Hindlimb muscle (tissue), 1 donor: Measurements from ENCODE around the gene PIGC. TPM values are rescaled to one million over a fixed set of nuclear protein-coding genes. Genes with fewer than 3 reads are reported as not detected.

Experiments
- DNase-seq: peaks from one replicate; pipeline ENCODE4 v3.0.0-alpha.2; 2013
- polyA plus RNA-seq: library from polyadenylated mRNA; unstranded; fragments of 120-200 nt; gene quantifications from one replicate; pipeline ENCODE4 v1.2.1, GENCODE V29; 2013; ENCODE audit not compliant: insufficient read length

The PIGC gene
- 23.2 TPM for polyA plus RNA-seq

DNA sequence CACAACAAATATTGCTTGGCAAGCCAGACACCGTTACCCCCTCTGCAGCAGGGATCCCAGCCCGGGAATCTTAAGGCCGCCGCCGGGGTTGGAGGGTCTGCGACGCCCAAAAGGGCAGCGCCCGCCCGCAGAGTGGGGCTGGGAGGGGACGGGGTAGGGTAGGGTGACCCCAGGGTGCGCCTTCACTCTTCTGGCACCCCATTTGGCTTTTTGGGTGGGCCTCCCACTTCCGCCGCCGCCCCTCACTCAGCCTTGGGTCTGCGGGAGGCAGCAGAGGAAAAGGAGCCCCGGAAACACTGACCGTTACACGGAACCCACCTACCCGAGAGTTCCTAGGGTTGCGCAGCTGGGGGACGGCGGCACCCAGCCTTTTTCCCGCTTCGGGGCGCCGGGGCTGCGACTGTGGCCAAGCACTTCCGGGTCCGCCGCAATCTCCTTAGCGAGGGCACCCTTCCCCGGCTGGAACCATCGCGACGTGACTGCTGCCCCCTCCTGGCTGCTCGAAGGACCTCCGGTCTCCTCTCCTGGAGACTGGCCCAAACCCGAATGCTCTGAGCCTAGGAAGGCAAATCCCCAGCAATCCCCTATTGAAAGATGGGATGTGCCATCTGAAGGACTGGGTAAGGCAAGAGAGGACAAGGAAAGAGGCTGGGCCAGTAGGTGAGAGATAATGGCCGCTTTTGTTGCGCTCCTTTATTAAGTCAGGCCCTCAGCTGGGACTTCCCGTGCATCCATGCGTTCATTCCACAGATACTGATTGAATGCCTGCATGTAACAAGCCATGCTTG lies at the start of gene PIGC:
TSS of gene PIGC (minus strand) at position 404 of the 788 bp plus-strand sequence. CDS start 1,447 bp downstream, outside the sequence.
- DNase-seq = peak; percentile 90

DNA sequence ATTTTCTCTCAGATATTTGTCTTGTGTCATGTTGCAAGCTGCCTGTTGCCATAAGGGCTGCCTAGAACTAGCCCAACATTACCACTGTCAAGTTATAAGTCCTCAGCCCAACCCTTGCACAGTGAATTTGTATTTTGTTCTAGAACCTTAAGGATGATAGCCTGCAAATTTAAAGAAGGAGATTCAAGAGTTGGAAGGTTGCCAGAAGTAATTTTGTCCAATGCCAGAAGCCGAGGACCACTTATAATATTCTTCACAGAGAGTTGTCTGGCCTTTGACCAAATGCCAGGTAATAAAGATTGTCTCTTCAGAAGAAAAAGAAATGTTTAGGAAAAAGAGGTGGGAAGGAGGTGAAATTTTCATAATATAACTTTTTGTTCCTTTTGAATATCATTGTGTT lies 48.6 kb upstream of the PIGC start:
- no peak for DNase-seq

DNA sequence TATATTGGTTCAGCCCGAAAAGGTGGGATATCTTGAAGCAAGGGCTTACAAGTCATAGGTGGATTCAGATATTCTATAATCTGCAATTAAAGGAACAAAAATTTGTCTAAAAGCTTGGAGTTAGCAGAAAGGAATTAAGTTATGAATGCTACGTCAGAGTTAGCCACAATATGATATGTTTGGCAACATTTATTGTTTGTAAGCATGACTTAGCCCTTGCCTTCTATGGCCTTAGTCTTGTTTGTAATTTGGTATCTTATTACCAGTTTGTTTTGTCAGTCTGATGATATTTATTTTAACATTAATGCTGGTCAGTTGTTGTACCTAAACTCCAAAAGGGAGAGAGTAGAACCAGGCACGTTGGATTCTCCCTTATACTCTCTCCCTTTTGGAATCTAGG lies 46.0 kb upstream of the PIGC start:
- DNase-seq = no peak

DNA sequence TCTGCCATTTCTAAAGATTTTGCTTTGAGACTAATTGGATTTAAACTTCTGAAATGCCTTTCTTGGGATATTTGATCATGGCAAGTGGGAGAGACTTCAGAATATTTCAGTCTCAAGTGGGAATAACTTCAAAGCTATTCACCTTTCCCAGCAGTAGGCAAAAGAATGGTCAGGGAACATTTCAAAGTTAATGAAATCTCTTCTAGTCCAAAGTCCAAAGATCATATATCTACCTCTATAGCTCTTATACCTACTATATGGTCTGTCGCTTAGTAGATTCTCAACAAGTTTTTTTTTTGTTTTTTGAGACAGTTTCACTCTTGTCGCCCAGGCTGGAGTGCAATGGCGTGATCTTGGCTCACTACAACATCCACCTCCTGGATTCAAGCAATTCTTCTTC lies 44.5 kb upstream of the PIGC start:
- no peak for DNase-seq

DNA sequence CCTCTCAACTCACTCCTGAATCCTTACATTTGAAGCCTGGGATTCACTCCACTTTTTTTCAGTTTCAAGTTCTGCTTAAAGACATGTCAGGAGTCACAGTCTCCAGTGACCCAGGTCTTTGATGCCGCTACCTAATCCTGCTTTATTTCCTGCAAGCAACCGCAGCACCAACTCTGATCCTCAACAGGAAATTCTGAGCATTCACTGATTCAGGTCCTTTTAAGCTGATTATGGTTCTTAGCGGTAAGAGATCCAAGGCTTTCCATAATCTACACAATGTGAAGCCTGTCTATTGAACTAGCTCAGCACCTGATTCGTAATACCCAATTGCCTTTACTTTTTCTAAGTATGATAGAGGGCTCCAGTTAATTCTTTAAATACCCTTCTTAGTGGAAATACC lies 43.7 kb upstream of the PIGC start:
- no peak for DNase-seq

DNA sequence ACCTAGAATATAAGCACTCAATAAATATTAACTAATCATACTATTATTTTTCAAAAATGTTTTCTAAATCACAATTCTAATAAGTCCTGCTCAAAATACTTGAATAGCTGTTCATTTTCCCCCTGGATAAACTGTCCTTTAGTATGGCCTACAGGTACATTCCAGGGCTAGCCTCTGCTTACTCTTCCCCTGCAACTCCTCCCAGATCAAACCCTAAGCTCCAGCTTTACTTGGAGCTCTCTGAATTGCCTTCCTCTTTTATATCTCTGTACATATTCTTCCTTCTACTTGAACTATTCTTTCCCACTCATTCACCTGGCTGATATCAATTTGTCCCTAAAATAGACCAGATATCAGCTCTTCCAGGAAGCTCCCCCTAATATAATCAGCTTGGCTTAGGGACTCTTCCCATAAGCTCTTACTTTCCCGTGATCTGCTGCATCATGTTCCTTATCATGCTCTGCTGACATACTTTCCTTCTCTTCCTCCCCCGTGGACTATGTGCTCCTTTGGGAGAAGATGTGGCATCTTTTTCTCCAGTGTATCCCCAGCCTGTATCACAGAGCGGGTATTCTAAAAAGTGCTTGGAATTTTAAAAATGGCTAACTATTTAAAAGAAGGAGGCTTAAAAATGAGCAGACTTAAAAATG lies 43.1 kb upstream of the PIGC start:
- DNase-seq = no peak

DNA sequence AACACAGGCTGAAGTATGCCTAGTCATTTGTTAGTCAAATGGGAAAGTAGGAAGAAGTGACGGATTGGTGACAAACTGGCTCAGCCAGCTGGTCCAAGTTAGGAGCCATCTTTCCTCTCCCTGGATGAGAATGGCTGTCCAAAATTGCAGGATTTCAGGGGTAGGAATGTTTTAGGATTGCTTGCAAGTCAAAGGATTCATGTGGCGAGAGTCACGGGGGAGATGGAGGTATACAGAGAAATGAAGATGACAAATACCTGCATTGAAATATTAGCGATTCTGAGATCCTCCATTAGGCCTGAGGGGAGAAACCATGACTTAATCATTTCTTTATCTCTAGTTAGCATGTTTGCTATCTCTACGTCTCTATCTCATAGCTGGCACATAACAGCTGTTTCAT lies 41.8 kb upstream of the PIGC start:
- DNase-seq = no peak

DNA sequence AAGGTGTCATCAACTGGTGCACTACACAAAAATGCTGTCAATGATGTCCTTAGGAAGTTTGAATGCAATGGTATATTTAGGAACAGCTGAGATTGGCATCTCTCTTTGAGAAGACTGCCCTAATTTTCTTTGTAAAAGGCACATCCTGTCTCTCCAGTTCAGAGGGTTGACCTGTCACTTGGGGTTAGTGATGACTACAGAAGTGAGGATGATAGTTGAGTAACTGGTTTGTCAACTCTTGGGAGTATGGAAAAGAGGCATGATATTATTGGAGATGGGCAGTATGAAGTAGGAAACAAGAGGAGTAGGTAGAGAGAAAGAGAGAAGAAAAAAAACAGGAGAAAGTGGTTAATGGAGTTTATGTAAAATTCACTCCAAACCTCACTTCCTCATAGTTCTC lies 40.4 kb upstream of the PIGC start:
- DNase-seq = no peak

DNA sequence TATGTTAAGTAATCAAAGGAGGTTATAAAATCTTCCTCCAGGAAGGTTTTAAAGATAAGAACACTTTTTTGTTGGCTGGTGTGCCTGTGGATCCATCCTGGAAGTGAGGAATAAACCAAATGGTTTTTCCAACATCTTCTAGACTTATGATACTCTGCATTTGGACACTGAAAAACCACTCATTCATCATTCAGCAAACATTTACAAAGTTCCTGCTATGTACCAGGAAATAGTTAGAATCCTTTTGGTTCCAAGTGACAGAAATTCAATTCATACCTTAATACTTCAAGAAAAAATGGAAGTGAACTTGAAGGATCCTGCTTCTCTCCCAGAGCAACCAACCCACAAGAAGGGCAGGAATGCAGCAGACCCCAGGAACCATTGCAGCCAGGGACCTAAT lies 39.6 kb upstream of the PIGC start:
- DNase-seq = no peak

DNA sequence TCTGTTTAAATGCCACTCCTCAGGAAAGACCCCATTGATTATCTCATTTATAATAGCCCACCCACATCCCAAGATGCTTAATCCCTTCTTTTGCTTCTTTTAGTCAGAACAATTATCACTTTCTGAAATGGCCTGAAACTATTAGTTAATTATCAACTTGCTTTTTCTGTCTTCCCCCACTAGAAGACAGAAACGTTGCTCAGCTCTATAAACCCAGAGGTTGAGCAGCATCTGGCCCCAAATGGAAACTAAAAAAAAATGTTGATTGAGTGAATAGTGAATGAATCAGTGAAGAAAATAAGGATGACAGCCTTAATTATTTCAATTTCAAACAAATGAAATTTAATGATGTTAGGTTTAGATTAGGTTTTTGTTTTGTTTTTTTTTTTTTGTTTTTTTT lies 38.2 kb upstream of the PIGC start:
- DNase-seq = no peak

DNA sequence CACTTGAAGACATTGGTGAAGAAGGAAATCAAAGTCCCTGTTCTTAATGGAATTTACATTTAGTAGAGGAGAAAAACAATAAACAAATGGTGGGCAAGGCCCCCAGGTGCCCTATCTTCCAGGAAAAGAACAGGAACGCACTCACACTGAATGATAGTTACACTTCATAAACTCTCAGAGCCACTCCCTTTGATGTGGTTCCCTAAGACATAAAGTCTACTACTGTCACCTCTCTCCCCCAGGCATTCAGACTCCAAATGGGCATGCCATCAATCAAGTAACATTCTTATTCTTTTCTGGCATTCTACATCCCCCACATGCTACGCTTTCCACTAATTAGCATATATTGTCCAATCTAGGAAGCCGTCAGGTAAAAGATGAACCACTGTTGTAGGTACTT lies 36.6 kb upstream of the PIGC start:
- no peak for DNase-seq

DNA sequence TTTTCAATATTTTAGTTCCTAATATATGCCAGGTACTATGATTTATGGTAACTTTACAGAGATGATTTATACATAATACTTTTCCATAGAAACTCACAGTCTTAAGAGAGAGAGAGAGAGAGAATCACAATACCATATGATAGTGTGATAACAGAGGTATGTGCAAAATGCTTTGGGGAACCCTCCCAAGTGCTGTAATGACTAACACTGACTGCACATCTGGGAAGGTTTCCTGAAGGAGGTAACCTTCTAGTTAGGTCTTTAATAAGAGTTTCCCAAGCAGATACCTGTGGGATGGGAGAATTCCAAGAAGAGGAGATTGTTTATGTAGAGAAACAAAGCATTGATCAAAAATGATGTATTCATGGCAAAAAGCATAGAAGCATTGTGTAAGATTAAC lies 34.6 kb upstream of the PIGC start:
- DNase-seq = no peak

DNA sequence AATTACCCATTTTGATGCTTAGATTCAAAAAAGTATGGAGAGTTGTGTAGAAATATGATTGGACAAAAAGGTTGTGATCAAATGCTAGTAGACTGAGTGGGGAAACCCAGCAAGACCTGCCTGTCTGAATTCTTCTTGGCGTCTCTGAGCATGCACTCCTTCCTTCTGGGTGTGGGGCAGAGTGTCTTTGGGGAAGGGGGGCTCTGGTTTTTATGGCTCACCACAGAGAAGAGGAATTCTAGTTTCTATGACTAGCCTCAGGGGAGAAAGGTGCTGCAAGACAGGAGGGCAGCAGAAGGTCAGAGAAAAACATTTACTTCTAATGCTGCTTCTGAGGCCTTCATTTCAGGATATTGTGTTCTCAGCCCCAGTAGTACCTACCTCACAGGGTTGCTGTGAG lies 33.9 kb upstream of the PIGC start:
- DNase-seq = no peak

DNA sequence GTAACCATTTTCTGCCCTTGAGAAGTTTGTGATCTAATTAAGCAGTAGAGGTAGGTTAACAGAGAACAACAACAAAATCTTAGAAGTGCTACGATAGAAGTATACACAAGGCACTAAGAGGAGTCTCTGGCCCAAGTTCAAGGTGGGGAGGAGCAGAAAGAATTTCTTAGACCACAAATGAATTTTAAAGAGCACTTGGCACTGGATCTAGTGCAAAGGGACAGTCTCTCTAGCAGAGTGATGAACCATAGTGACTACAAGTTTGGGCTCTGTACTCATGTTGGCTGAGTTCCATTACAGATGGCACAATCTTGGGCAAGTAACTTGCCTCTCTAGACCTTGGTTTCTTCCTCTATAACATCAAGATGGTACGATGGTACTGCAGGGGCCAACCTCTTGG lies 33.3 kb upstream of the PIGC start:
- no peak for DNase-seq

DNA sequence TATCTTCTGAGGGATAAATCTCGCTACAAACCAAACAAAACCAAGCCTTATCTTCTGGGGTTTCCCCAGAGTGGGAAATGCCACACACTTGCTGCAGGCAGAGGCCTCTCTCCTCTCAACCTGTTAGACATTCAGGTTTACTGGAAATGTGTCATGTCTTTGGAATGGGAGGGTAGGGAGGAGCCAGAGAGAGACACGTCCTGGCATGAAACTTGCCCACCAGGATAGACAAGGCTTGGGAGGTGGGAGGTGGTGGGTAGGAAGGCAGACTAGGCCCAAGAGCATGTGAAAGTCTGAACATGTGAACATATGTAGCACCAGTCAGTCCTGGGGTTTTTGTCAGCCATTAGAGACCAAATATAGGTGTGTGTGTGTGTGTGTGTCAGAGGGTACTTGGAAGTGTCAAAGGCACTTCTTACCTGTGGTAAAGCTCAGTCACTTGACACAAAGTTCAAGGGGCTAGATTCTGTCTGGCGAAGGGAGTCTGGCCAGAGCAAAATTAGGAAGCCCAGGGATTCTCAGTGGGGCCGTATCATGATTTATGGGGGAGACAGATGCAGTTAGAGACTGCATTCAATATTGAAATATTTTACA lies 32.4 kb upstream of the PIGC start:
- DNase-seq = no peak

DNA sequence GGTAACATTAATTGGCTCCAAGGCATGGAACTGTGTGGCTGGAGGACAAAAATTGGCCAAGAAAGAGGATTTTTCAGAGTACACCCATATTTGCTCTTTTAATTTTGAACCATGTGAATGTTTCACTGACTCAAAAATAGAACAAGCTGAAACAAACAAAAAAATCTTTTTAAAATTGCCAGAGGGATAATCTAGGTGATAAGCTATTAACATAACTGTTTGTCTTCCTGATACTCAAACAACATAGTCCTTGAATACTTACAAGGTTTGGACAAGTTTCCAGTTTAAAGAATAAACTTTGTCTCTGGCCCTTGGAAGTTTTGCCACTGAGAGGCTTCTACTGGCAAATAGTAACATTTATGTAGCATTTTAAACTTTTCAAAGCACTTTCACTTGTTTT lies 30.0 kb upstream of the PIGC start:
- no peak for DNase-seq

DNA sequence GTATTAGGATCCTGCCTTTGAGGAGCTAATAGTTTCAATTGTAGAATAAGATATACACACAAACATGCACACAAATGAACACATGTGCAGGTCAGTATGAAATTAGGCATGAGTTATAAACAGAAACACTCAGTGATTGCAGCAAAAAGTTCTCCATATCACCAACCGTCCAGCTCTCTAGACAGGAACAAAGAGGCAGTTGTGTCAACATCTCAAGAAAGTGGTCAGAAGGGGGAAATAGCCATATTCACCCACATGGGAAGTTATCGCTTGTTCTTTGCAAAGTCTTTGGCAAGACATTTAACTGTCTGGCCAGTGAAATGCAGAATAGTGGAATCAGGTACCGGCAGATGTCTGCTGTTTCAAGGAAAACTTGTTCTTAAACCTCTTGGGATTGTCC lies 29.4 kb upstream of the PIGC start:
- DNase-seq = no peak

DNA sequence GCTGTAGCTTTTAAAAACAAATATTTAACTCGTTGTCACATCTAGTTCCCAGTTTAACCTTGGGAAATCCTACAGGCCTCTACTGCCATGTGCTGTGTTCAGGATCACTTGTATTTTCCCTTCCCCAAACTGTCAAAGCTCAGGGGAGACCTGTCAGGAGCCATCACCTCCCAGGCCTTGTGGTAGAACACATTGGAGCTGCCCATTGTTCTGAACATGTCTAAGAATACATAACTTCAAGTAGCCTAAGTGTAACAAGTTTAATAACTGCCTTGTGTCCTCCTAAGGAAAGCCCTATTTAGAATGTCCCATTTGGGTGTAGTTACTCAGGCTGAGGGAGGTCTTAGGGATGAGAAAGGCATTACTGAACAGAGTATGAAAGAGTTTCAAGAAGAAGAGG lies 28.6 kb upstream of the PIGC start:
- no peak for DNase-seq

DNA sequence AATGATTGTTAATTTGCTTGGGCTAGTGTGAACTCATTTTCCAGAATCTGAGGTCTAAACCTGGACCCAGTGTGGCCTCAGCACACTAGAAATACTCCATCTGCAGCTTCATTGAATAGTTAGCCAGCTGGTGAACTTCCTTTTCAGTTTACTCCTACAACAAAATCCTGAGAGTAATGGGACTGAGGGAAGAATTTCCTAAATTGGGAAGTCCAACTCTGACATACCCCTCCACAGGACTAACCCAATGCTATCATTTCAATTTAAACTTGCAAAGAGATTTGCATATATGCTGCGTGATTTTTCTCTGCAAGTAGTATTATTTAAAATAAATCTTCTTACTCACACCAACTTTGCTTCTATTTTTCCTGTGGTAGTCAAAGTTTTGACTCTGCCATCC lies 27.8 kb upstream of the PIGC start:
- no peak for DNase-seq

DNA sequence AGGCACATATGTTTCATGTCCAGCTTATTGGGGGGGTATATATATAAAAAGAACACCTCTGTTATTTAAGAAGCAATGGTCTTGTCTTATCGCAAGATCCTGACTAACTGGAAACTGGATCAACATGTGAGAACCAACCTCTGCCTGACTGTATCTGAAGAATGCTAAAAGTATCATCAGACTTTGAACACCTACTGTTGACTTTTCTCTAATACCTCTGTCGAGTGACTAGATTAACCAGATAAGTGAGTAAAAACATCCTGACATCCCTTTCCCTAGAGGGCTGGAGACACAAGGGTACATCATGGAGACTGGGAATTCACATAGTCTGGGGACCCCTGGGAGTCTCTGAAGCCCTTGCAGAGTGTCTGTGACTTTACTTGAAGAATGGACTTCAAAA lies 26.3 kb upstream of the PIGC start:
- no peak for DNase-seq

DNA sequence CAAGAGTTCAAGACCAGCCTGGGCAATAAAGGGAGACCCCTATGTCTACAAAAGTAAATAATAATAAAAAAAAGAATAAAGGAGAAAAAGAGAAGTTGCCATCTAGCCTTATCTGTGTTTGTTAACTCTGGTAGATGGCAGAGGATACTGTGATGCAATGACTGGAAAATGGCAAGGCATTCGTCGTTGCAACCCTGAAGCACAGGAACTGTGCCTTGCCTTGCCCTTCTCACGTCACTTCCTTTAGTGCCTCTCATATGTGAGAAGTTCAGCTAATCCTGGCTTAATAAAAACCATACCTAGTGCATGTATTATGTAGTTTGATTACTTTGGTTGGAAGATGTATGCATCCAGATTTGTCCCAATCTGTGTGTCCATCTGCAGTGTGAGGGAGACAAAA lies 25.8 kb upstream of the PIGC start:
- no peak for DNase-seq

DNA sequence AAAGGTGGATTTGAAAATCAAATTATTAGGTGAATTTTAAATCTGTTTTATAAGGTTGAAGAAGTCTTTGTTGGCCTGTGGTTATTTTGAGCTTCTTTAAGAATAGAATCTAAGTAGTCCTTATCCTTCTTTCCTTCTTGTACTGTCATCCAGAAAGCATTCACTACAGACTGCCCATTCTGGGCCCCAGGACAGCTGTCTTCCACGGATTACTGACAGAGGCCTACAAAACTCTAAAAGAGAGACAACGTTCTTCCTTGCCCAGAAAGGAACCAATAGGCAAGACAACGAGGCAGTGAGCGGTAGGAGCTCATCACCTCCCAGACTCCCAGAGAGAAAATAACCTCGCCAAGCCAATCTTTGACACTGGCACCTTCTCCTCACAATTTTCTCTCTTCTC lies 24.4 kb upstream of the PIGC start:
- DNase-seq = no peak

DNA sequence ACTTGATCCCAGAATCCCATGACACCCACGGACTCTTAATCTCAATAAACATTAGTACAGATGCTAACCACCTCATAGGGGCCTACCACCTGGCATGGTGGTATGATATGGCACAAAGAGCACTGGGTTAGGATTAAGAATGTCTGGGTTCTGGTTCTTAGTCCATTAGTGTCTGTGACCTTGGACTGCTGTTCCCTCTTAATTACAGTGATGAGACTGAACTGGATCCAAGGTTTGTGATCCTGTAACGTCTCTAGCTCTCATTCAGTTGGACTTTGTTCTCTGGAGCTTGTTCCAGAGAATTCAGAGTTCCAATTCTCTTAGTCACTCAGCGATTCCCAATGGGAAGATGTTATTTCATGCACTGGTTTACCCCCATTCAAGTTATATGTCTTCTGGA lies 23.6 kb upstream of the PIGC start:
- no peak for DNase-seq

DNA sequence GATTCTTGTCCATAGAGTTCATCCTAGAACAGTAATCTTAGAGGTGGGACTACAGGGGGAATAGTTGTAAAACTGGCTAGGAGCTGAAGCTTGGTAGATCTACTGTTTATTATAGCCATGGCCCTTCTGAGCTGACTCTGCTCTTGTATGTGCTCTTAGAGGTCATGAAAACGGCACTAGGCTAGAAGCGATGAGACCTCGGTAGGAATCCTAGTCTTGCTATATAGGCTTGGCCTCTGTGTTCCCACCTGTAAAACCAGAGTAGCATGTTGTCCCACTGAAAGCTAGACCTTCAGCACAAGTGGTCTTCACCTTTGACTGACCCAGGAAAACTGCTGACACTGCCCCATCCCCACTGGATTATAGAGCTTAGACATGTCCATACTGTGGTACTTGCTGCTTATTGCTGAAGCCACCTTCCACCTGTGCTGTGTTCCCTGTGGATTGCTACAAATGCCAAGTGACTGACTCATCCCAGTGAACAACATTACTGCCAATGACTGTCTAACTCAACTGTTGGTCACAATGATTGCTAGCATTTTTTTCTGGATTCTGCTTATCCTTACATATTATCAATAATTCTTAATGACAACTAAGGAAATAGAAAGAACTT lies 23.0 kb upstream of the PIGC start:
- DNase-seq = no peak
